H9 (cell line): ENCODE measurements around the gene SLC24A1. TPM values are rescaled to one million over a fixed set of nuclear protein-coding genes. Genes with fewer than 3 reads are reported as not detected.

ENCODE experiments used
- DNase-seq: peaks from one replicate; pipeline ENCODE4 v3.0.0-alpha.2; 2017
- H2AFZ ChIP-seq: one replicate; pipeline ENCODE4 v1.6.1; 2013; ENCODE audit warnings: mild to moderate bottlenecking, low read length, control low read depth, moderate library complexity
- H2AK5ac ChIP-seq: 2 replicates; pipeline ENCODE4 v1.6.1; 2013; ENCODE audit warnings: low read length, control low read depth, mixed read lengths; ENCODE audit not compliant: insufficient read length
- H2BK120ac ChIP-seq: one replicate; pipeline ENCODE4 v1.6.1; 2013; ENCODE audit warnings: low read depth, mild to moderate bottlenecking, low read length, control low read depth, inconsistent platforms; ENCODE audit not compliant: poor library complexity, severe bottlenecking
- H2BK12ac ChIP-seq: 2 replicates; pipeline ENCODE4 v1.6.1; 2013; ENCODE audit warnings: low read length, control low read depth, mixed read lengths, low read depth; ENCODE audit not compliant: insufficient read length
- H2BK15ac ChIP-seq: 2 replicates; pipeline ENCODE4 v1.6.1; 2013; ENCODE audit warnings: low read depth, low read length, control low read depth
- H2BK20ac ChIP-seq: one replicate; pipeline ENCODE4 v1.6.1; 2013; ENCODE audit warnings: low read depth, mild to moderate bottlenecking, low read length, control low read depth, inconsistent platforms; ENCODE audit not compliant: poor library complexity, severe bottlenecking
- H2BK5ac ChIP-seq: 2 replicates; pipeline ENCODE4 v1.6.1; 2013; ENCODE audit warnings: low read length, control low read depth, mixed read lengths; ENCODE audit not compliant: insufficient read length
- H3K14ac ChIP-seq: 2 replicates; pipeline ENCODE4 v1.6.1; 2013; ENCODE audit warnings: low read length, control low read depth; ENCODE audit not compliant: insufficient read depth
- H3K18ac ChIP-seq: 2 replicates; pipeline ENCODE4 v1.6.1; 2013; ENCODE audit warnings: low read depth, mild to moderate bottlenecking, mixed read lengths, low read length, control low read depth; ENCODE audit not compliant: insufficient read length
- H3K23ac ChIP-seq: 2 replicates; pipeline ENCODE4 v1.6.1; 2013; ENCODE audit warnings: low read length, control low read depth, mixed read lengths, low read depth; ENCODE audit not compliant: insufficient read length
- H3K23me2 ChIP-seq: 2 replicates; pipeline ENCODE4 v1.6.1; 2013; ENCODE audit warnings: low read depth, mild to moderate bottlenecking, mixed read lengths, low read length, control low read depth; ENCODE audit not compliant: insufficient read length, poor library complexity, severe bottlenecking
- H3K27ac ChIP-seq: 2 replicates; pipeline ENCODE4 v1.5.1; 2013; ENCODE audit warnings: low read length, control low read depth, mixed read lengths, low read depth; ENCODE audit not compliant: insufficient read length
- H3K27me3 ChIP-seq: 2 replicates; pipeline ENCODE4 v1.6.1; 2013; ENCODE audit warnings: low read length, control low read depth, inconsistent platforms; ENCODE audit not compliant: insufficient read depth
- H3K4ac ChIP-seq: 2 replicates; pipeline ENCODE4 v1.6.1; 2013; ENCODE audit warnings: low read depth, mild to moderate bottlenecking, control low read depth, inconsistent platforms, low read length, moderate library complexity
- H3K4me1 ChIP-seq: 2 replicates; pipeline ENCODE4 v1.6.1; 2013; ENCODE audit warnings: low read length, control low read depth, inconsistent platforms; ENCODE audit not compliant: insufficient read depth
- H3K4me2 ChIP-seq: 2 replicates; pipeline ENCODE4 v1.6.1; 2013; ENCODE audit warnings: low read length, control low read depth, mixed read lengths; ENCODE audit not compliant: insufficient read length, insufficient read depth
- H3K56ac ChIP-seq: 2 replicates; pipeline ENCODE4 v1.6.1; 2013; ENCODE audit warnings: low read depth, mild to moderate bottlenecking, mixed read lengths, low read length, control low read depth; ENCODE audit not compliant: insufficient read length
- H3K79me1 ChIP-seq: 2 replicates; pipeline ENCODE4 v1.6.1; 2013; ENCODE audit warnings: low read depth, mild to moderate bottlenecking, moderate library complexity, low read length, control low read depth, inconsistent platforms; ENCODE audit not compliant: insufficient read depth, poor library complexity, severe bottlenecking
- H3K79me2 ChIP-seq: 2 replicates; pipeline ENCODE4 v1.6.1; 2013; ENCODE audit warnings: low read length, control low read depth, inconsistent platforms; ENCODE audit not compliant: insufficient read depth
- H3K9ac ChIP-seq: 2 replicates; pipeline ENCODE4 v1.6.1; 2013; ENCODE audit warnings: low read length, control low read depth, mixed read lengths; ENCODE audit not compliant: insufficient read length; ENCODE audit errors: extremely low read depth
- H3K9me3 ChIP-seq: one replicate; pipeline ENCODE4 v1.6.1; 2013; ENCODE audit warnings: low read depth, low read length, inconsistent platforms; ENCODE audit not compliant: control insufficient read depth
- H3T11ph ChIP-seq: one replicate; pipeline ENCODE4 v1.6.1; 2013; ENCODE audit warnings: mild to moderate bottlenecking, low read length, control low read depth, inconsistent platforms
- H4K20me1 ChIP-seq: one replicate; pipeline ENCODE4 v1.6.1; 2013; ENCODE audit not compliant: control insufficient read depth, insufficient read length, insufficient read depth
- H4K5ac ChIP-seq: 2 replicates; pipeline ENCODE4 v1.6.1; 2013; ENCODE audit warnings: low read depth, mild to moderate bottlenecking, mixed read lengths, low read length, control low read depth; ENCODE audit not compliant: insufficient read length
- H4K8ac ChIP-seq: replicated peaks from 2 replicates; pipeline ENCODE4 v1.6.1; 2013; ENCODE audit warnings: low read length, control low read depth, mixed read lengths, low read depth; ENCODE audit not compliant: insufficient read length
- H4K91ac ChIP-seq: 2 replicates; pipeline ENCODE4 v1.6.1; 2013; ENCODE audit warnings: low read depth, mild to moderate bottlenecking, moderate library complexity, mixed read lengths, low read length, control low read depth; ENCODE audit not compliant: insufficient read length
- H3K27ac Mint-ChIP-seq, 3 experiments: 2 replicates in 2 of 3; 3 replicates in 1 of 3; pipeline ENCODE4 v1.8.0; 2020 to 2021; ENCODE audit warnings: mixed read lengths in 3 of 3, mild to moderate bottlenecking in 1 of 3, moderate library complexity in 1 of 3
- H3K27me3 Mint-ChIP-seq: 2 replicates; pipeline ENCODE4 v1.8.0; 2021; ENCODE audit warnings: low read depth, mild to moderate bottlenecking, moderate library complexity, mixed read lengths
- H3K36me3 Mint-ChIP-seq, 3 experiments: 2 replicates in 2 of 3; 3 replicates in 1 of 3; pipeline ENCODE4 v1.8.0; 2020 to 2021; ENCODE audit warnings: low read depth in 3 of 3, mixed read lengths in 3 of 3; ENCODE audit not compliant: insufficient read depth in 1 of 3
- H3K4me1 Mint-ChIP-seq, 2 experiments: 2 replicates each; pipeline ENCODE4 v1.8.0; 2020; ENCODE audit warnings: mixed read lengths in 2 of 2
- H3K4me3 Mint-ChIP-seq, 2 experiments: 2 replicates in 1 of 2; 3 replicates in 1 of 2; pipeline ENCODE4 v1.8.0; 2020 to 2021; ENCODE audit warnings: mild to moderate bottlenecking in 2 of 2, mixed read lengths in 2 of 2, moderate library complexity in 1 of 2
- H3K9me3 Mint-ChIP-seq, 2 experiments: 2 replicates in 1 of 2; 3 replicates in 1 of 2; pipeline ENCODE4 v1.8.0; 2020; ENCODE audit warnings: mild to moderate bottlenecking in 2 of 2, mixed read lengths in 2 of 2, moderate library complexity in 1 of 2
- WGBS: extraction: QIAGEN DNeasy Blood & Tissue Kit; methylation state at CpG from one replicate; pipeline ENCODE4 v1.1.7; 2013; ENCODE audit warnings: missing lambda C conversion rate, low lambda C conversion rate, mixed read lengths; ENCODE audit not compliant: insufficient read length; ENCODE audit errors: extremely low coverage; 5-methylcytosine and 5-hydroxymethylcytosine counted together
- total RNA-seq: library from RNA; stranded (reverse); gene quantifications from 2 replicates; pipeline ENCODE4 v1.2.1, GENCODE V29; 2021
- TF ChIP-seq, protein P1 (sequence below): fragments of 200-600 bp; sonication (generic); conservative IDR thresholded peaks from 3 replicates; pipeline ENCODE4 v1.8.0; 2021; ENCODE audit warnings: antibody characterized with exemption, mild to moderate bottlenecking

Gene SLC24A1
- total RNA-seq, 1 experiment from 2014 or later = 8.6 TPM

DNA sequence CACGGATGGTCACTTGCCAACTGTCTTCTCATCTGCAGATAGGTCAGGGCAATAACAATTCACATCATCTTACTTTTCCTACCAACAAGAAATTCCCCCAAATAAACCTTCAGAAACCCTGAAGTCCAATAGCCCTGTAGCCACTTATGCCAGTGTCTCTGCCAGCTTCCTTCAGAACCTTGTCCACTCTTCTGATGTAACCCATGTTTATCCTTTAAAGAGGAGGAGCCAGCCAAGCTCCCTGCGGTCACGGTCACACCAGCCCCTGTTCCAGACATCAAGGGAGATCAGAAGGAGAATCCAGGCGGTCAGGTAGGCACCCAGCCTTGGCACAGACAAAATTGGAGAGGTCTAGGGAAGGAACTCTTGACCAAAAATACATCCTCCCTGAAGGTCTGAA is 23.7 kb downstream of the SLC24A1 start:
- no peak overlapping the region for H3T11ph ChIP-seq
- H2BK120ac ChIP-seq = no peak overlapping the region
- no peak overlapping the region for H3K4me2 ChIP-seq
- no peak overlapping the region for H3K4ac ChIP-seq
- H3K18ac ChIP-seq = no peak overlapping the region
- H3K9ac ChIP-seq = no peak overlapping the region
- no peak overlapping the region for H2BK15ac ChIP-seq
- H3K27ac Mint-ChIP-seq = peak overlapping the region in 1 of 3 experiments; percentile 44; a peak in 1 of 7 replicates
- no peak overlapping the region for H3K56ac ChIP-seq
- H2AFZ ChIP-seq = no peak overlapping the region
- H3K36me3 Mint-ChIP-seq = no peaks in the 10 kb centered on the region
- H3K4me1 Mint-ChIP-seq = peaks cover 2 to 6% of the 10 kb centered on the region in 2 experiments; a peak in 3 of 4 replicates
- no peaks in the 10 kb centered on the region for H3K79me1 ChIP-seq
- H3K79me2 ChIP-seq = no peaks in the 10 kb centered on the region
- no peaks in the 10 kb centered on the region for H3K23me2 ChIP-seq
- no peaks in the 10 kb centered on the region for H3K9me3 Mint-ChIP-seq
- H3K27me3 ChIP-seq = no peaks in the 10 kb centered on the region
- H3K14ac ChIP-seq = no peak overlapping the region
- no peak overlapping the region for H4K91ac ChIP-seq
- TF ChIP-seq, protein P1, sequence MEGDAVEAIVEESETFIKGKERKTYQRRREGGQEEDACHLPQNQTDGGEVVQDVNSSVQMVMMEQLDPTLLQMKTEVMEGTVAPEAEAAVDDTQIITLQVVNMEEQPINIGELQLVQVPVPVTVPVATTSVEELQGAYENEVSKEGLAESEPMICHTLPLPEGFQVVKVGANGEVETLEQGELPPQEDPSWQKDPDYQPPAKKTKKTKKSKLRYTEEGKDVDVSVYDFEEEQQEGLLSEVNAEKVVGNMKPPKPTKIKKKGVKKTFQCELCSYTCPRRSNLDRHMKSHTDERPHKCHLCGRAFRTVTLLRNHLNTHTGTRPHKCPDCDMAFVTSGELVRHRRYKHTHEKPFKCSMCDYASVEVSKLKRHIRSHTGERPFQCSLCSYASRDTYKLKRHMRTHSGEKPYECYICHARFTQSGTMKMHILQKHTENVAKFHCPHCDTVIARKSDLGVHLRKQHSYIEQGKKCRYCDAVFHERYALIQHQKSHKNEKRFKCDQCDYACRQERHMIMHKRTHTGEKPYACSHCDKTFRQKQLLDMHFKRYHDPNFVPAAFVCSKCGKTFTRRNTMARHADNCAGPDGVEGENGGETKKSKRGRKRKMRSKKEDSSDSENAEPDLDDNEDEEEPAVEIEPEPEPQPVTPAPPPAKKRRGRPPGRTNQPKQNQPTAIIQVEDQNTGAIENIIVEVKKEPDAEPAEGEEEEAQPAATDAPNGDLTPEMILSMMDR = no peak
- no peak overlapping the region for H3K23ac ChIP-seq
- DNase-seq = no peak
- H3K4me1 ChIP-seq = 0 out of 2 replicates have a peak, but pooled peaks cover 2% of the 10 kb centered on the region
- H2BK20ac ChIP-seq = no peak overlapping the region
- no peak overlapping the region for H2BK5ac ChIP-seq
- no peaks in the 10 kb centered on the region for H4K20me1 ChIP-seq
- H3K4me3 Mint-ChIP-seq = no peak overlapping the region
- no peak overlapping the region for H3K27ac ChIP-seq
- no peaks in the 10 kb centered on the region for H3K9me3 ChIP-seq
- H4K5ac ChIP-seq = no peak overlapping the region
- no peak overlapping the region for H4K8ac ChIP-seq
- no peak overlapping the region for H2BK12ac ChIP-seq
- H3K27me3 Mint-ChIP-seq = no peaks in the 10 kb centered on the region
- no CpG with 5 or more reads among the region's 4 CpGs for WGBS
- no peak overlapping the region for H2AK5ac ChIP-seq
